ENCODE measurements around the gene RNF43.

Gene RNF43

GRCh38 chr17:58447039-58447975 lies 30.0 kb upstream of the RNF43 start:
- no peaks in the 10 kb centered on the region for H4K20me1 ChIP-seq (ENCODE audit: control insufficient read depth, insufficient read depth, low read depth, low read length)
- no peaks in the 10 kb centered on the region for H3K9me2 ChIP-seq (replicated peaks; ENCODE audit: control insufficient read depth, low read length)
- H3K79me2 ChIP-seq (ENCODE audit: control insufficient read depth, low read length) = no peaks in the 10 kb centered on the region
- no peaks in the 10 kb centered on the region for H3K36me3 ChIP-seq (ENCODE audit: control insufficient read depth, low read length)
- 0 out of 2 replicates have a peak, but pooled peaks cover 4% of the 10 kb centered on the region for H3K27me3 ChIP-seq (ENCODE audit: control insufficient read depth, low read length)
- no peak overlapping the region for H3K4me2 ChIP-seq (ENCODE audit: low read length)
- no peak overlapping the region for H3K4me3 ChIP-seq (ENCODE audit: low read length)
- H3K4me1 ChIP-seq (ENCODE audit: control insufficient read depth, low read length) = no peaks in the 10 kb centered on the region
- H3K27ac ChIP-seq (ENCODE audit: low read depth, low read length) = no peak overlapping the region
- no peaks in the 10 kb centered on the region for H3K9me3 ChIP-seq (ENCODE audit: control insufficient read depth, insufficient read depth, low read length)
- TF ChIP-seq EZH2phosphoT487 (IDR thresholded peaks at IDR 0.05; ENCODE audit: borderline replicate concordance, low read length) = no peak
- TF ChIP-seq CTCF (IDR thresholded peaks at IDR 0.05; ENCODE audit: low read depth, low read length, poor library complexity, severe bottlenecking) = peak; percentile 79
- H3F3A ChIP-seq (ENCODE audit: control insufficient read depth, insufficient read depth) = no peaks in the 10 kb centered on the region

GRCh38 chr17:58446086-58446485 lies 28.8 kb upstream of the RNF43 start:
- Histone ChIP-seq H3K9me2 (replicated peaks; ENCODE audit: control insufficient read depth, low read length) (no peaks in the 10 kb centered on the region), H3F3A (ENCODE audit: control insufficient read depth, insufficient read depth) (no peaks in the 10 kb centered on the region), H3K4me2 (ENCODE audit: low read length) (no peak overlapping the region), H3K79me2 (ENCODE audit: control insufficient read depth, low read length) (no peaks in the 10 kb centered on the region), H3K27ac (ENCODE audit: low read depth, low read length) (no peak overlapping the region), H3K27me3 (ENCODE audit: control insufficient read depth, low read length) (0 out of 2 replicates have a peak, but pooled peaks cover 4% of the 10 kb centered on the region), H4K20me1 (ENCODE audit: control insufficient read depth, insufficient read depth, low read depth, low read length) (no peaks in the 10 kb centered on the region), H3K36me3 (ENCODE audit: control insufficient read depth, low read length) (no peaks in the 10 kb centered on the region), H3K4me3 (ENCODE audit: low read length) (no peak overlapping the region), H3K4me1 (ENCODE audit: control insufficient read depth, low read length) (no peaks in the 10 kb centered on the region), H3K9me3 (ENCODE audit: control insufficient read depth, insufficient read depth, low read length) (no peaks in the 10 kb centered on the region)
- TF ChIP-seq CTCF (IDR thresholded peaks at IDR 0.05; ENCODE audit: low read depth, low read length, poor library complexity, severe bottlenecking) (no peak), EZH2phosphoT487 (IDR thresholded peaks at IDR 0.05; ENCODE audit: borderline replicate concordance, low read length) (no peak)

- Histone ChIP-seq H3K9me3 (ENCODE audit: control insufficient read depth, insufficient read depth, low read length) (no peaks in the 10 kb centered on the region), H3K27ac (ENCODE audit: low read depth, low read length) (no peak overlapping the region), H3K4me3 (ENCODE audit: low read length) (no peak overlapping the region), H3K79me2 (ENCODE audit: control insufficient read depth, low read length) (no peaks in the 10 kb centered on the region), H4K20me1 (ENCODE audit: control insufficient read depth, insufficient read depth, low read depth, low read length) (no peaks in the 10 kb centered on the region), H3K36me3 (ENCODE audit: control insufficient read depth, low read length) (no peaks in the 10 kb centered on the region), H3K4me2 (ENCODE audit: low read length) (no peak overlapping the region), H3K4me1 (ENCODE audit: control insufficient read depth, low read length) (no peaks in the 10 kb centered on the region), H3F3A (ENCODE audit: control insufficient read depth, insufficient read depth) (no peaks in the 10 kb centered on the region), H3K9me2 (replicated peaks; ENCODE audit: control insufficient read depth, low read length) (no peaks in the 10 kb centered on the region), H3K27me3 (ENCODE audit: control insufficient read depth, low read length) (peaks cover 4% of the 10 kb centered on the region; the same call in 1 of the 2 replicates)
- no peak for TF ChIP-seq EZH2phosphoT487 (IDR thresholded peaks at IDR 0.05; ENCODE audit: borderline replicate concordance, low read length)
- no peak for TF ChIP-seq CTCF (IDR thresholded peaks at IDR 0.05; ENCODE audit: low read depth, low read length, poor library complexity, severe bottlenecking)
Measured at GRCh38 chr17:58436805-58437239, 19.5 kb upstream of the RNF43 start.

Measured in DOHH2 (cell line).